ENCODE results near the gene NDST1. TPM values are rescaled to one million over a fixed set of nuclear protein-coding genes. Genes with fewer than 3 reads are reported as not detected.

Gene NDST1
- polyA plus RNA-seq, 4 donors, result 7.4 to 44.5 (median 21.0) TPM

DNA sequence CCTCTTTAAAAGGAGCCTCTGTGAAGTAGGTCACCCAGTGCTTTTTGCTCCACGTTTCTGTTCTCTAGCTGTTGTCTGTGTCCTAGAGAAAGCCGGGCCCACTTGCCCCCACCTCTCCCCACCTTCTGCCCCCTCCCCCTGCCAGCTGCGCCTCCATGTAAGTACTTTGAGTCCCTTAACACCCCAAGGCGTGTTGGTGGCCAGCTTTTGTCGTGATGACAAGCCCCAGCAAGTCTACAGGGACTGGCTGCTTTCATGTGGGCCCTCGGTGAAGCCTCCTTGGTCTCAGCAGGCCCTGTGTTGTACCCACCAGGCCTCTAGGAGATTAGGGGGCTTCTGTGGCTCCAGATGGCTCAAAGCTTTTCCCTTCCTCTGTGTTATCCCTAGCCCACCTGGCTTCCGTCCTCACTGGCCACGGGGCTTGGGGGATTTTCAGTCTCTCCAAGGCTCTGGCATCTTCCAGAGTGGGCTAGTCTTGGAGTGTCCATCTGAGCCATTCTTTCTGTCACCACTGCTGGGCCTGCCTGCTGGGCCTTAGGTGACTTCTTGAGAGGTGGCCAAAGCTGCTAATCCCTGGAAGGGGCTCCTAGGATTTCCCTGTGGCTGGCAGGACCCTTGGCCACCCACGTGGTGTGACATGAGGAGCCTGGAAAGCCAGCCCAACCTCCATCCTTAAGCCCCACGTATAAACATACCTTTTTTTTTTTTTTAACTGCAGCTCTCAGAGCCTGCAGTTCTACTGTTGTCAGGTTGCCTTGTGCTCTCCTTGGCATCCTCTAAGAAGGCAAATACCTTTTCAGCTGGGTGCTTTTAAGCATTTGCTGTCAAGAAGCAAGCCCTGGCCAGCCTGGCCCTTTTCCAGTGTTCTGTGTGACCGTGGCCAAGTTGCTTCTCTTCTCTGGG lies 1.1 kb upstream of the NDST1 start:
- no peaks in the 10 kb centered on the region for H3K27me3 ChIP-seq (ENCODE audit: control insufficient read depth in 3 of 3, insufficient read depth in 3 of 3, low read length in 3 of 3)
- peak overlapping the region; percentile 39 to 58 (median 41) for H3K27ac ChIP-seq (ENCODE audit: low read depth in 1 of 3, low read length in 2 of 3)
- no peak for FAIRE-seq
- no peak overlapping the region for H3K4me3 ChIP-seq (ENCODE audit: low read depth in 1 of 3, low read length in 3 of 3)
- H3K4me1 ChIP-seq (ENCODE audit: control insufficient read depth in 3 of 3, insufficient read depth in 2 of 3, low read depth in 1 of 3, low read length in 2 of 3), result peaks cover 27 to 60% (median 35%) of the 10 kb centered on the region in 3 donors
- no peaks in the 10 kb centered on the region for H3K9me3 ChIP-seq (ENCODE audit: control insufficient read depth in 2 of 2, insufficient read depth in 1 of 2, low read depth in 1 of 2, low read length in 1 of 2)
- DNase-seq, result no peak
- WGBS, 3 donors, result 57 to 69% (median 65%) methylated on average over 11 of the region's 11 CpGs
- H3K36me3 ChIP-seq (ENCODE audit: control insufficient read depth in 3 of 3, insufficient read depth in 2 of 3, low read depth in 1 of 3, low read length in 3 of 3), result peaks cover 0 to 63% (median 0%) of the 10 kb centered on the region in 3 donors

DNA sequence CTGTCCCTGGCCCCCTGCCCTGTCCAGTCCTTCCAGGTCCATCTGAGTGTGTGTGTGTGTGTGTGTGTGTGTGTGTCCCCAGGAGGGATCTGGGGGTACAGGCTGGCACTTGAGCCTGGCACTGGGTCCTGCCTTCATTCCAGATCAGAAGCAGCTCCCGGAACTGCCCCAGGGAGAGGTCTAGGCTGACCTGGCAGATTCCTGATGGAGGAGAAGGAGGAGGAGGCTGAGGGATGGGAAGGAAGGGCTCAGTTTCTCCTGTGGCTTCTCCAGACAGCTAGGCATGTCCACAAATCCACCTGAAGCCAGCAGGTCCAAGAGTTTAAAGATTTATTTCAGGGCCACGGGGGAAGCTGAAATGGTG lies 328 bp downstream of the NDST1 start:
- H3K9me3 ChIP-seq (ENCODE audit: control insufficient read depth in 2 of 2, insufficient read depth in 1 of 2, low read depth in 1 of 2, low read length in 1 of 2), result no peaks in the 10 kb centered on the region
- H3K4me1 ChIP-seq (ENCODE audit: control insufficient read depth in 3 of 3, insufficient read depth in 2 of 3, low read depth in 1 of 3, low read length in 2 of 3), result peaks cover 27 to 69% (median 33%) of the 10 kb centered on the region in 3 donors
- WGBS, 3 donors, result 65 to 75% (median 75%) methylated on average over 2 of the region's 2 CpGs
- H3K4me3 ChIP-seq (ENCODE audit: low read depth in 1 of 3, low read length in 3 of 3), result no peak overlapping the region
- H3K27me3 ChIP-seq (ENCODE audit: control insufficient read depth in 3 of 3, insufficient read depth in 3 of 3, low read length in 3 of 3), result no peaks in the 10 kb centered on the region
- DNase-seq (no peak), FAIRE-seq (no peak)
- peak overlapping the region in 2 of 3 donors; percentile 9 to 41 for H3K27ac ChIP-seq (ENCODE audit: low read depth in 1 of 3, low read length in 2 of 3)
- H3K36me3 ChIP-seq (ENCODE audit: control insufficient read depth in 3 of 3, insufficient read depth in 2 of 3, low read depth in 1 of 3, low read length in 3 of 3), result peaks cover 0 to 55% (median 0%) of the 10 kb centered on the region in 3 donors

DNA sequence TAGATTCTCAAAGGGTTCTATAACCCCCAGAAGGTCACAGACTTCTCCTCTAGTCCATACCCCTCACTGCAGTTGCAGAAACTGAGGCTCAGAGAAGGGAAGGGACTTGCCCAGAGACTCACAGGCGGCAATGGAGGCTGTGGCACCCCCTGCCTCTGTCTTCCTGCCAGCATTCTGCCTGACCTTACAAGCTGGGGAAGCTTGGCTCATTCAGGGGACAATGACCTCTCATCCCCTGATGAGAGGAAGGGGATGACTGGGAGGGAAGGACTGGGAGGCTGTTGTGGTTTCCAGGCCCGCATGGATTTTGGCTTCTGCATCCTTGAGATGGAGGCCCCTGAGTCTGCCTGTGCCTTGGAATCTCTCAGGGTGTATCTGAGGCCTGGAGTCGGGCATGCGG lies 897 bp downstream of the NDST1 start:
- Histone ChIP-seq H3K4me1 (ENCODE audit: control insufficient read depth in 3 of 3, insufficient read depth in 2 of 3, low read depth in 1 of 3, low read length in 2 of 3) (peaks cover 23 to 65% (median 32%) of the 10 kb centered on the region in 3 donors), H3K36me3 (ENCODE audit: control insufficient read depth in 3 of 3, insufficient read depth in 2 of 3, low read depth in 1 of 3, low read length in 3 of 3) (peaks cover 0 to 55% (median 0%) of the 10 kb centered on the region in 3 donors), H3K27me3 (ENCODE audit: control insufficient read depth in 3 of 3, insufficient read depth in 3 of 3, low read length in 3 of 3) (no peaks in the 10 kb centered on the region), H3K4me3 (ENCODE audit: low read depth in 1 of 3, low read length in 3 of 3) (no peak overlapping the region), H3K27ac (ENCODE audit: low read depth in 1 of 3, low read length in 2 of 3) (peak overlapping the region in 1 of 3 donors; percentile 90), H3K9me3 (ENCODE audit: control insufficient read depth in 2 of 2, insufficient read depth in 1 of 2, low read depth in 1 of 2, low read length in 1 of 2) (no peaks in the 10 kb centered on the region)
- FAIRE-seq, result no peak
- 65 to 82% (median 70%) methylated on average over 4 of the region's 4 CpGs for WGBS, 3 donors
- DNase-seq, result no peak

DNA sequence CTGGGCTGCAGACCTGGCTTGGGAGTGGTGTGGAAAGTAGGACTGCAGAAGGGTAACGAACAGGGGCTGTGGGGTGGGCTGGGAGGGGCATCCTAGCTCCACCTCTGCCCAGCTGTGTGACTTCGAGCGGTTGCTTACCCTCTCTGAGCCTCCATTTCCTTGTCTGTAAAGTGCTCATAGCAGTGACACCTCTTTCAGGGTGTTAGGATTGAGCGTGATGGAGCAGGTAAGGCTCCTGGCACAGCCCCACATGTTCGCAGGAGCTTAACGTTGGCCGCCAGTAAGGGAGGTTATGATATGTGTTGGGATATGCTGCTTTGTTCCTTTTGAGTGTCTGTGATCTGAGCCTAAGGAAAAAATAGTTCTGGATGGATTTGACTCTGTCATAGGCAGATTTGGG lies 2.1 kb downstream of the NDST1 start:
- WGBS, 3 donors, result 39 to 69% (median 42%) methylated on average over 7 of the region's 7 CpGs
- Histone ChIP-seq H3K27ac (ENCODE audit: low read depth in 1 of 3, low read length in 2 of 3) (peak overlapping the region; percentile 79 to 90 (median 79)), H3K4me1 (ENCODE audit: control insufficient read depth in 3 of 3, insufficient read depth in 2 of 3, low read depth in 1 of 3, low read length in 2 of 3) (peaks cover 21 to 64% (median 26%) of the 10 kb centered on the region in 3 donors), H3K27me3 (ENCODE audit: control insufficient read depth in 3 of 3, insufficient read depth in 3 of 3, low read length in 3 of 3) (no peaks in the 10 kb centered on the region), H3K36me3 (ENCODE audit: control insufficient read depth in 3 of 3, insufficient read depth in 2 of 3, low read depth in 1 of 3, low read length in 3 of 3) (peaks cover 0 to 52% (median 0%) of the 10 kb centered on the region in 3 donors), H3K4me3 (ENCODE audit: low read depth in 1 of 3, low read length in 3 of 3) (no peak overlapping the region), H3K9me3 (ENCODE audit: control insufficient read depth in 2 of 2, insufficient read depth in 1 of 2, low read depth in 1 of 2, low read length in 1 of 2) (no peaks in the 10 kb centered on the region)
- DNase-seq, result no peak
- no peak for FAIRE-seq

DNA sequence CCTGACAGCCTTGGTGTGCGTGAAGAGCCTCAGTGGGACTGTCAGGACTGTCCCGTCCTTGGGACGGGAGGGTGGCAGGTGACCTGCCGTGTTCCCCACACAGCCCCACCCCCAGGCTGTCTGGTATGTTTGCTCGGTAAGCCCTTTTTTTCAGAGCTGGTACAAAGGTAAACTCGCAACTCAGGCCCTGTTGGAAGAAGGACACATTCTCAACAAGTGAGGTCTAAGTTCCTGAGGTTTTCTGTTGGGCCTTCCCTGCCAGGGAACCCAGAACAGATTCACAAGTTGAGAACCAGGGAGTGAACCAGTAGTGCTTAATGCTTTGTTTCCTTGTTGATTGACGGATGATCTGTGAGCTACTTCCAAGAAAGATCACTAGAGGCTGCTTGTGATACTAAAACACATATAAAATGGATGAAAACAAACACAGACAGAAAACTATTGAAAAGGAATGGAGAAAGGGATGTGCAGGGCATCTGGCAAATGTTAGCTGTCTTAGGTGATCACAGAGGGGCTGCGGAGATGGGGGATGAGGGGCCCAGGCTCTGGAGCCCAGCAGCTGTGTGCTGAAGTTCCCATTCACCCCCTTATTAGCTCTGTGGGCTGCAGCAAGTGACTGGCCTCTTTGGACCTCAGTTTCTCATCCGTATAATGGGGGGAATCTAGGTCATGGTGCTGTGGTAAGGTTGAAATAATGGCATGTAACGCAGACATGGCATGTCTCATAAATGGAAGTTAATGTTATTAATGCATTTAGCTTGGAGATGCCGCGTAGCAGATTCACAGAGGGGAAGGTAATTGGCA lies 2.7 kb downstream of the NDST1 start:
- H3K4me3 ChIP-seq (ENCODE audit: low read depth in 1 of 3, low read length in 3 of 3), result no peak overlapping the region
- WGBS, 3 donors, result 40 to 68% (median 52%) methylated on average over 12 of the region's 12 CpGs
- no peak for FAIRE-seq

DNA sequence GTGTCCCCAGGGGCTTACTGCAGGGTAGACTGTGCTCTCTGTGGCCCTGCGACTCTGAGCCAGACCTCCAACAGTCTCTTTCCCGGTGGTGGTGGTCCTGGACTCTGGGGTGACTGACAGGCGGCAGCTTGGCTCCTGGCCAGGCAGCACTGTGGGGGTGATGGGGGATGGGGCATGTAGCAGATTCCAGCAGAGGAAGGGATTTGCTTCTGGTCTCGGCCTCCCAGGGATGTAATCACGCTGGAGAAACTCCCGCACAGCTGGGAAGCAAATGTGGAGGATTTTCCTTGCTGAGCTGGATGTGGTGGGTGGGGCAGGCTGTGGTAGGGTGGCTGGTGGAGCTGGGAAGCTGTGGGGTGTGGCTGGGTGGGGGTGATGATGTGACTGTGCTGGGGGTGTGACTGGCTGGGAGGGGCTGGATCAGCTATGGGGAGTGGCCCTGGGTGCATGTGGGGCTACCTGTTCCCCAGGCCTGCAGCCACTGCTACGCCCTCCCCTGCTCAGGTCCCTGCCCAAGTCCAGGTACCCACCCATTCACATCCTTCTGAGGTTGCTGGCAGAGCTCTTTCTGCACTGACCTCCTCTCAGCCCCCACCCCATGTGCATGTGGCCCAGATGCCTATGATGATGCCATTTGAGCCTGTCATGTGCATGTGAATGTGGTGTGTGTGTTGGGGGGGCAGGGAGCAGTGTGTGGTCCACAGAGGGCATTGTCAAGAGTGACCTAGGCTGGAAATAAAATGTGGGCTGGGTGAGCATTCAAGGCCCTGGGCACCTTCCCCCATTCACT lies 3.8 kb downstream of the NDST1 start:
- DNase-seq (peak; percentile 90 to 94), FAIRE-seq (no peak)
- peak overlapping the region; percentile 79 to 91 (median 90) for H3K27ac ChIP-seq (ENCODE audit: low read depth in 1 of 3, low read length in 2 of 3)
- H3K4me1 ChIP-seq (ENCODE audit: control insufficient read depth in 3 of 3, insufficient read depth in 2 of 3, low read depth in 1 of 3, low read length in 2 of 3), result peaks cover 25 to 74% (median 28%) of the 10 kb centered on the region in 3 donors
- no peak overlapping the region for H3K4me3 ChIP-seq (ENCODE audit: low read depth in 1 of 3, low read length in 3 of 3)
- WGBS, 3 donors, result 18 to 38% (median 36%) methylated on average over 7 of the region's 7 CpGs
- H3K36me3 ChIP-seq (ENCODE audit: control insufficient read depth in 3 of 3, insufficient read depth in 2 of 3, low read depth in 1 of 3, low read length in 3 of 3), result peaks cover 0 to 49% (median 0%) of the 10 kb centered on the region in 3 donors
- no peaks in the 10 kb centered on the region for H3K27me3 ChIP-seq (ENCODE audit: control insufficient read depth in 3 of 3, insufficient read depth in 3 of 3, low read length in 3 of 3)
- H3K9me3 ChIP-seq (ENCODE audit: control insufficient read depth in 2 of 2, insufficient read depth in 1 of 2, low read depth in 1 of 2, low read length in 1 of 2), result no peaks in the 10 kb centered on the region

More for the DNA sequence above, 2.7 kb downstream of the NDST1 start:
- peak overlapping the region; percentile 79 to 90 (median 79) for H3K27ac ChIP-seq (ENCODE audit: low read depth in 1 of 3, low read length in 2 of 3)
- H3K9me3 ChIP-seq (ENCODE audit: control insufficient read depth in 2 of 2, insufficient read depth in 1 of 2, low read depth in 1 of 2, low read length in 1 of 2), result no peaks in the 10 kb centered on the region
- no peaks in the 10 kb centered on the region for H3K27me3 ChIP-seq (ENCODE audit: control insufficient read depth in 3 of 3, insufficient read depth in 3 of 3, low read length in 3 of 3)
- DNase-seq, result peak; percentile 93 to 95
- peaks cover 0 to 56% (median 0%) of the 10 kb centered on the region in 3 donors for H3K36me3 ChIP-seq (ENCODE audit: control insufficient read depth in 3 of 3, insufficient read depth in 2 of 3, low read depth in 1 of 3, low read length in 3 of 3)
- H3K4me1 ChIP-seq (ENCODE audit: control insufficient read depth in 3 of 3, insufficient read depth in 2 of 3, low read depth in 1 of 3, low read length in 2 of 3), result peaks cover 23 to 67% (median 28%) of the 10 kb centered on the region in 3 donors

DNA sequence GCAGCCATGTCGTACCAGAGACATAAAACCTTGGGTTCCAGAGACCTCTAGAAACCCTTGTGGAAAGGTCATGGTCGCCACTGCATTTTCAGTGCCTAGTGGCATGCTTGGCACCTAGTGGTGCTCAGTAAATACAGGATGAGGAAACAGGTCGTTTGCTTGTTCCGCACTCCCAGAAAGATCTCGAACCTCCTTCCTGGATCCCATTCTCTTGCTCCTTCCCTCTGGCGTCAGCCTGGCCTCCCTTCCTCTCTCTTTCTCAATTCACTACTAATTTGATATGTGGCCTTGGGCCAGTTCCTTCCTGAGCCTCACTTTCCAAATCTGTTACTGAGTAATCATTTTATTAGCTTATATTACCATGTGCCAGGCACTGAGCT lies 4.4 kb downstream of the NDST1 start:
- FAIRE-seq, result no peak
- WGBS, 3 donors, result 33 to 53% (median 43%) methylated on average over 6 of the region's 6 CpGs

More for the DNA sequence above, 4.4 kb downstream of the NDST1 start:
- peaks cover 0 to 45% (median 0%) of the 10 kb centered on the region in 3 donors for H3K36me3 ChIP-seq (ENCODE audit: control insufficient read depth in 3 of 3, insufficient read depth in 2 of 3, low read depth in 1 of 3, low read length in 3 of 3)
- H3K9me3 ChIP-seq (ENCODE audit: control insufficient read depth in 2 of 2, insufficient read depth in 1 of 2, low read depth in 1 of 2, low read length in 1 of 2), result no peaks in the 10 kb centered on the region
- no peaks in the 10 kb centered on the region for H3K27me3 ChIP-seq (ENCODE audit: control insufficient read depth in 3 of 3, insufficient read depth in 3 of 3, low read length in 3 of 3)
- H3K4me1 ChIP-seq (ENCODE audit: control insufficient read depth in 3 of 3, insufficient read depth in 2 of 3, low read depth in 1 of 3, low read length in 2 of 3), result peaks cover 25 to 74% (median 26%) of the 10 kb centered on the region in 3 donors
- peak in 1 of 2 donors; percentile 77 for DNase-seq
- no peak overlapping the region for H3K4me3 ChIP-seq (ENCODE audit: low read depth in 1 of 3, low read length in 3 of 3)
- H3K27ac ChIP-seq (ENCODE audit: low read depth in 1 of 3, low read length in 2 of 3), result peak overlapping the region; percentile 76 to 91 (median 90)
